HG02571 (cell line): ENCODE results near the gene USB1.
"Not testable (repeated sequence)": the region's sequence is repeated elsewhere in the genome, so short reads cannot be mapped to it uniquely, and the experiment has no call there.

ENCODE experiments used
- ATAC-seq: cut with Tn5 transposase; IDR thresholded peaks from one replicate; pipeline ENCODE4 v1.9.1; 2021; ENCODE audit warnings: mild to moderate bottlenecking, moderate library complexity; ENCODE audit not compliant: unreplicated experiment

The USB1 gene

GRCh38 chr16:57969451-57970123 is 31.6 kb upstream of the USB1 start:
- ATAC-seq, result no peak

GRCh38 chr16:57970319-57970718 is 30.9 kb upstream of the USB1 start:
- ATAC-seq, result no peak

GRCh38 chr16:57970970-57971369 is 30.2 kb upstream of the USB1 start, which contains the start of gene CNGB1:
Gene CNGB1, minus strand, starts transcription at chr16:57971128. Its CDS starts 3,842 bp downstream, at chr16:57967286.
- no peak for ATAC-seq

- ATAC-seq, result no peak
These were observed 29.4 kb upstream of the USB1 start for GRCh38 chr16:57971848-57972247.

GRCh38 chr16:57972306-57972705 is 28.9 kb upstream of the USB1 start:
- ATAC-seq, result no peak

GRCh38 chr16:57976331-57976796 is 24.8 kb upstream of the USB1 start:
- no peak for ATAC-seq

- ATAC-seq, result no peak
These were observed 23.7 kb upstream of the USB1 start for GRCh38 chr16:57977418-57978069.

GRCh38 chr16:57978070-57978465 is 23.1 kb upstream of the USB1 start:
- not testable (repeated sequence) for ATAC-seq

GRCh38 chr16:57979006-57979585 is 22.1 kb upstream of the USB1 start:
- no peak for ATAC-seq

- ATAC-seq, result no peak
These were observed 19.6 kb upstream of the USB1 start for GRCh38 chr16:57981636-57982035.

GRCh38 chr16:57982385-57982784 is 18.8 kb upstream of the USB1 start:
- ATAC-seq, result no peak

GRCh38 chr16:57984443-57985203 is 16.6 kb upstream of the USB1 start:
- ATAC-seq, result no peak

GRCh38 chr16:57985204-57986181 is 15.7 kb upstream of the USB1 start:
- ATAC-seq, result no peak

- ATAC-seq, result no peak
These were observed 15.0 kb upstream of the USB1 start for GRCh38 chr16:57986196-57986595.

GRCh38 chr16:57987441-57988177 is 13.6 kb upstream of the USB1 start:
- ATAC-seq, result no peak

- ATAC-seq, result no peak
These were observed 12.3 kb upstream of the USB1 start for GRCh38 chr16:57988929-57989328.

GRCh38 chr16:57991551-57992059 is 9.6 kb upstream of the USB1 start:
- no peak for ATAC-seq

- ATAC-seq, result no peak
These were observed 9.1 kb upstream of the USB1 start for GRCh38 chr16:57992084-57992483.

- no peak for ATAC-seq
These were observed 7.8 kb upstream of the USB1 start for GRCh38 chr16:57993438-57993837.
